Left renal pelvis (tissue), 4 donors: ENCODE results near the gene OR56A1. TPM values are rescaled to one million over a fixed set of nuclear protein-coding genes. Genes with fewer than 3 reads are reported as not detected.
"Not testable (repeated sequence)": the region's sequence is repeated elsewhere in the genome, so short reads cannot be mapped to it uniquely, and the experiment has no call there.

Experiments
- DNase-seq, 4 donors: peaks; one replicate each; pipeline ENCODE4 v3.0.0-alpha.2; 2013; ENCODE audit warnings: low read depth in 4 of 4, low spot score in 3 of 4
- polyA plus RNA-seq, 4 donors: library from polyadenylated mRNA; unstranded; fragments of 120-200 nt; gene quantifications; one replicate each; pipeline ENCODE4 v1.2.1, GENCODE V29; 2013; ENCODE audit not compliant: insufficient read length in 4 of 4

Gene OR56A1, protein sequence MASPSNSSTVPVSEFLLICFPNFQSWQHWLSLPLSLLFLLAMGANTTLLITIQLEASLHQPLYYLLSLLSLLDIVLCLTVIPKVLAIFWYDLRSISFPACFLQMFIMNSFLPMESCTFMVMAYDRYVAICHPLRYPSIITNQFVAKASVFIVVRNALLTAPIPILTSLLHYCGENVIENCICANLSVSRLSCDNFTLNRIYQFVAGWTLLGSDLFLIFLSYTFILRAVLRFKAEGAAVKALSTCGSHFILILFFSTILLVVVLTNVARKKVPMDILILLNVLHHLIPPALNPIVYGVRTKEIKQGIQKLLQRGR
- polyA plus RNA-seq = not detected

- no peak for DNase-seq
Measured at GRCh38 chr11:6030708-6031405, at the start of gene OR56A1. Gene OR56A1, minus strand, starts transcription at chr11:6030758. Its CDS starts 3,066 bp downstream, at chr11:6027692.

DNA sequence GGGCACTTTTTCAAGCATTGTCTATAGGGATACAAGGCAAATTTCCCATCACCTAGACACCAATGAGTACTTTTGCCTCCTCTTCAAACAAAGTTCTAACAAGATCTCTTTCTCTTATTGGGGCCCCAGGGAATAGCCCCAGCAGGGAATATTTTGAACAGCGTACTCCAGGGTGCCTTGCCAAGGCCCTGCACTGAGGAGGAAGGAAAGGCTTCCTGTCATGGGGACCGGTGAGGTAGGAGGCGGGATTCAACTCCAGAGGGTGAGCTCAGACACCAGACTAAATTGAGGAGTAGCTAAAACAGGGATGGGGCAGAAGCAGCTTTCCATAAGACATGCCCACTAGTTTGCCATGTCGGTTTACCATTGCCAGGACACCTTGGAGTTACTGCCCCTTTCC is 48.9 kb upstream of the OR56A1 start:
- no peak for DNase-seq

DNA sequence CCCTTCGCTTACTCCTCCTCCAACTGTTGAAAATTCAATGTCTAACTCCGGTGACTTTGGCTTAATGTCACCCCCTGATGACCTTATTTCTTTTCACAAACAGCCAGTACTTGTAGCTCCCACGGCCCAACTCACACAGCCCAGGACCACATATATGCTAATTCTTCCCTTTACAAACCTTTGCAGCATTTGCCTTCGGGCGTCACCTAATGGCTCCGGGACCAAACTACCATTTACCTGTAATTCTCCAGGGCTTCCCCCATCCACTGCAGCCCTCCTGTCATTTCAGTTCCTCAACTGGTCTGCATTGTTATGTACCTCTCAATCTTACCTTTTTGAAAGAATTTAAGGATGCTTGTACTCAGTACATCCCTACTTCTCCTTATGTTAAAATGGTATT is 47.2 kb upstream of the OR56A1 start:
- DNase-seq = no peak

DNA sequence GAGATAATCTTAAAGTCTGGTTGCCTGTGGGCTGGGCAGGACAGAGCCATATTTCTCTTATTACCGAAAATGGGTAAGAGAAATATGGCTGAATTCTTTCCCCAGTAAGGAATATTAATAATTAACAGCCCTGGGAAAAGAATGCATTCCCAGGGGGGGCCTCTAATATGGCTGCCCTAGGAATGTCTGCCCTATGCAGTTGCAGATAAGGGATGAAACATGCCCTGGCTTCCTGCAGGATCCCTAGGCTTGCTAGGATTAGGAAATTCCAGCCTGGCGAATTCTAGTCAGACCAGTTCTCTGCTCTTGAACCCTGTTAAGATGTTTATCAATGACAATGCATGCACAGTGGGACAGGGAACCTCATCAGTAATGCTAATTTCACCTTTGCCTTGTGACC is 45.9 kb upstream of the OR56A1 start:
- DNase-seq = not testable (repeated sequence)

DNA sequence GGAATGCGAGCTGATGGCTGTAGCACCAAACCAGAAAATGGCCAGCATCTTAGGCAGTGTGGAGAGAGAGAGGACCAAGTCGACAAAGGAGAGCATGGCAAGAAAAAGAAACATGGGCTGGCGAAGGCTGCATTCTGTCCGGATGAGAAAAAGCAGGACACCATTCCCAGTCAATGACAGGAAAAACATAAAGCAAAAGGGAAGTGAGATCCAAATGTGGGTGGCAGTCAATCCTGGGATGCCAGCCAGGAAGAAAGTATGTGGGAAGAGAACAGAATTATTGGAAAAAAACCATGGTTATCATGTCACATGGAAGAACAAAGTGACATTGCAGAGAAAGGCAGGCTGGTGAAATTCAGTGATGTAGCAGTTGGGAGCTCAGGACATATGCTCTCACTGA is 36.9 kb upstream of the OR56A1 start:
- DNase-seq = no peak

- DNase-seq = no peak
Measured at GRCh38 chr11:6062691-6063358, 32.3 kb upstream of the OR56A1 start.

GRCh38 chr11:6061475-6061874 is 30.9 kb upstream of the OR56A1 start:
- DNase-seq = no peak

GRCh38 chr11:6057452-6057851 is 26.9 kb upstream of the OR56A1 start:
- DNase-seq = no peak

DNA sequence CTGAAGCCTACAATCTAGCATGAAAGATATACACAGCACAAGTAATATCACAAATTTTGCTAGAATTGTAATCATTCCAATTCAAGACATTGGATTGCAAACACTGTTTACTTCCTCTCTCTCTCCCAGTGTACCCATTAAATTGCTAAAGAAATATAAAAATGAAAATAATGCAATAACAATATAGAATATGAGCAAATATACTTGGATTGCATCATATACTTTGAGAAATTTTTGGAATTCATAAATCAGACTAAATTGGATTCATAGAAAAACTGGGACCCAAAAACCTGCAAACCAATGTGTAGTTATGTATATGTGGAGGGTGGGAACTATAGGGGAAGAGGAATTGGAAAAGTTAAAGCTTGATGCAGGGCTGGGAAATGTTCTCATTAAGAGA is 25.0 kb upstream of the OR56A1 start:
- no peak for DNase-seq

- DNase-seq = no peak
Measured at GRCh38 chr11:6052374-6052773, 21.8 kb upstream of the OR56A1 start.

DNA sequence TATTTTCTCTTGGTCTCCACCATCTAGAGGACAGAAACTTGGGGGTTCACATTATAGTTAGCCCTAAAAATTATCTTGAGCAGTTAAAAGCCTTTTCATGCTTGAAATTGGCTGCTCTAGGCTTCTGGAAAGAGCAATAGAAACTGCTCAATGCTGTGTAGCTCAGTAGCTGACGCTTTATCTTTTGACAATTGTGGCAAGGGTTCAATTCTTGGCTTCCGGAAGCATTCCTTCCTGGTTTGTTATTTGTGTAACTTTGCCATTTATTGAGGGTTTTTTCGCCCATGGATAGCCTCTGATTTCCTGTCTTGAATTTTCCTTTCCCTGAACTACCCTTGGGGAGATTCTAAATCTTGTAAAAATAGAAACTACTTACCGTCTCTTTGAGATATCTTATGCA is 10.3 kb upstream of the OR56A1 start:
- no peak for DNase-seq

GRCh38 chr11:6027501-6027900 is 3.1 kb downstream of the OR56A1 start:
- DNase-seq = no peak

GRCh38 chr11:6025056-6025455 is 5.5 kb downstream of the OR56A1 start:
- no peak for DNase-seq

DNA sequence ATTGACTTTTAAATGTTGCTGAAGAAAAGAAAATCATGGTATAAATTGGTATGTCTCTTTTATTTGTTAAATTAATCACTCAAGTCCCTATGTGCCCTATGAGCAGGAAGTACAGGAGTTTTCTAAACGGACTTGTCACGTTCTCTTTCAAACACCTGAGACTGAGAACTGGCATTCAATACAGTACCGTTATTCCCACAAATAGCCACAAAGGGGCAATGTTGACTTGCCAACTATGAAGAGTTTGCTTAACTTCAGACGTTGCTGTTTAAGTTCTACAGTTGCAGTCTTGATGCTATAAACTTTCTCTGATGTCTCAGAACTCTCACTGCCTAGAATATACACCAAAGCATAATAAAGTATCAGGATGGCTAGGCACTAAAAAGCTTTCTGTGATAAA is 7.6 kb downstream of the OR56A1 start:
- peak in 3 of 4 donors; percentile 0 to 11 (median 2) for DNase-seq

GRCh38 chr11:6013042-6013441 is 17.5 kb downstream of the OR56A1 start:
- no peak for DNase-seq

GRCh38 chr11:6012035-6012668 is 18.4 kb downstream of the OR56A1 start:
- DNase-seq = no peak

DNA sequence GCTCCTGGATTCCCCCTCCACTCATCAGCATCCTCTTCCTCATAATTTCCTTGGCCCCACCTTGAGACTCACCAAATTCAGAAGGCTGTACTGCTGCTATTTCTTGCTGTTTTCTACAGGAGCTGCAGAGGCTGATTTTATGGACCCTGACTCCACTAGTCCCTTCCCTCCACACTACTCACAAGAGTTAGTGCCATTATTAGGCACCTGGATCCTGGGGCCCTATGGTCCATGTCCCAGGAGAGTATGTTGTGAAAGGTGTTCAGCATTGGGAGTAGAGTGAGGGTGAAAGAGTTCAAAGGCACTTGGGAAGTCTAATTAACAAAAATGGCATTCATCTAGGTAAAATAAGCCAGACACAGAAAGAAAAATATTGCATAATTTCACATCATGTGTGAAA is 23.7 kb downstream of the OR56A1 start, which contains the start of gene OR56A4:
TSS of gene OR56A4 (minus strand) at position 101 of the 400 bp plus-strand sequence. CDS start 3,954 bp downstream, outside the sequence.
- no peak for DNase-seq

DNA sequence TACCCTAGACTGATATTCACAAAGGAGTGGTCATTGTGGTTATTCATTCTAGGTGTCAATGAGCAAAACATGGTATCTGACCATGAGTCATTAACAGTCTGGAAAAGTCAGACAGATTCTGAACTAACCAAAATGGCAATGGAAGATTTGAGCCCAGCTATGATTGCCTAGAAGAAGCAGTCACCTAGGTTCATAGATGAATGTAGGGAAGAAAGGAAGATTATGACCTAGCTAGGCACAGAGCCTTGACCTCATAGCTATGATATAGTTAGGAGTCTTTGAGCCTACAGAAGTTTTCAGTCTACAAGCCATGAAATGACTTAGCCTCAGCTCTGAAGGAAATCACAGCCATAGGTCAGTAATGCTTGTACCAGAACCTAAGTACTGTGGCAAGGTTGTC is 24.2 kb downstream of the OR56A1 start:
- no peak for DNase-seq

- no peak for DNase-seq
Measured at GRCh38 chr11:6002202-6002699, 28.3 kb downstream of the OR56A1 start.

GRCh38 chr11:5994791-5995190 is 35.8 kb downstream of the OR56A1 start:
- no peak for DNase-seq
